GM19324 (cell line): ENCODE data around the gene MYO1D.

ENCODE experiments used
- ATAC-seq: cut with Tn5 transposase; IDR thresholded peaks from one replicate; pipeline ENCODE4 v1.9.1; 2021; ENCODE audit warnings: mild to moderate bottlenecking, moderate library complexity; ENCODE audit not compliant: unreplicated experiment, low FRiP score

Gene MYO1D

GRCh38 chr17:32495359-32496231 is 381.3 kb downstream of the MYO1D start:
- ATAC-seq: no peak

GRCh38 chr17:32494621-32495358 is 382.1 kb downstream of the MYO1D start:
- no peak for ATAC-seq

GRCh38 chr17:32493976-32494513 is 382.9 kb downstream of the MYO1D start:
- no peak for ATAC-seq

- no peak for ATAC-seq
Observed at GRCh38 chr17:32493571-32493970, 383.4 kb downstream of the MYO1D start.

- ATAC-seq: no peak
Observed at GRCh38 chr17:32492648-32493289, 384.2 kb downstream of the MYO1D start.

- no peak for ATAC-seq
Observed at GRCh38 chr17:32492264-32492589, 384.7 kb downstream of the MYO1D start.

- ATAC-seq: no peak
Observed at GRCh38 chr17:32491371-32492263, 385.3 kb downstream of the MYO1D start.

GRCh38 chr17:32490101-32490482 is 386.8 kb downstream of the MYO1D start:
- no peak for ATAC-seq

- no peak for ATAC-seq
Observed at GRCh38 chr17:32489320-32490100, 387.4 kb downstream of the MYO1D start.

- ATAC-seq: no peak
Observed at GRCh38 chr17:32488604-32489180, 388.2 kb downstream of the MYO1D start.

- no peak for ATAC-seq
Observed at GRCh38 chr17:32488177-32488542, 388.8 kb downstream of the MYO1D start.

GRCh38 chr17:32487473-32488176 is 389.3 kb downstream of the MYO1D start:
- ATAC-seq: peak; percentile 15

- ATAC-seq: peak; percentile 33
Observed at GRCh38 chr17:32486701-32487472, 390.0 kb downstream of the MYO1D start, which contains the start of gene CDK5R1. CDK5R1 (plus strand) TSS chr17:32486993; CDS start chr17:32487621, 628 bp downstream.

GRCh38 chr17:32486111-32486700 is 390.7 kb downstream of the MYO1D start:
- peak; percentile 41 for ATAC-seq

GRCh38 chr17:32485261-32486110 is 391.4 kb downstream of the MYO1D start:
- ATAC-seq: no peak

- ATAC-seq: no peak
Observed at GRCh38 chr17:32484628-32485027, 392.3 kb downstream of the MYO1D start.
